Measurements from ENCODE around the gene PLGRKT. TPM values are rescaled to one million over a fixed set of nuclear protein-coding genes. Genes with fewer than 3 reads are reported as not detected.

The PLGRKT gene
- total RNA-seq, 1 experiment from 2014 or later: 22.0 TPM

- intact Hi-C loops (cut with micrococcal nuclease; ENCODE audit: unreplicated experiment): no loop called here
- H3K9me3 ChIP-seq (ENCODE audit: insufficient read depth, low read depth): no peaks in the 10 kb centered on the region
- no TSS peak for BruUV-seq (replicated peaks)
- no peaks in the 10 kb centered on the region for H3K36me3 ChIP-seq (ENCODE audit: low read depth)
- no peak overlapping the region for H3K27ac ChIP-seq
- H3K4me1 ChIP-seq (replicated peaks; ENCODE audit: insufficient read depth): no peaks in the 10 kb centered on the region
- no peaks in the 10 kb centered on the region for H3K27me3 ChIP-seq (ENCODE audit: insufficient read depth, low read depth)
- ChIA-PET CTCF (no interaction called here), POLR2A (ENCODE audit: unreplicated experiment) (interaction anchor here (0.5 kb wide), 1 partner anchor 125 kb away, joined by 3 read pairs; no protein-coding TSS in a partner anchor)
- no peaks in the 10 kb centered on the region for H4K20me1 ChIP-seq (ENCODE audit: insufficient read depth)
- no peak overlapping the region for H3K4me3 ChIP-seq
- no peak overlapping the region for H2AFZ ChIP-seq
- no peaks in the 10 kb centered on the region for H3F3A ChIP-seq (ENCODE audit: insufficient read depth, low read depth)
- TF ChIP-seq EZH2 (IDR thresholded peaks at IDR 0.05; ENCODE audit: low read depth): no peak
- TF ChIP-seq, protein P1, sequence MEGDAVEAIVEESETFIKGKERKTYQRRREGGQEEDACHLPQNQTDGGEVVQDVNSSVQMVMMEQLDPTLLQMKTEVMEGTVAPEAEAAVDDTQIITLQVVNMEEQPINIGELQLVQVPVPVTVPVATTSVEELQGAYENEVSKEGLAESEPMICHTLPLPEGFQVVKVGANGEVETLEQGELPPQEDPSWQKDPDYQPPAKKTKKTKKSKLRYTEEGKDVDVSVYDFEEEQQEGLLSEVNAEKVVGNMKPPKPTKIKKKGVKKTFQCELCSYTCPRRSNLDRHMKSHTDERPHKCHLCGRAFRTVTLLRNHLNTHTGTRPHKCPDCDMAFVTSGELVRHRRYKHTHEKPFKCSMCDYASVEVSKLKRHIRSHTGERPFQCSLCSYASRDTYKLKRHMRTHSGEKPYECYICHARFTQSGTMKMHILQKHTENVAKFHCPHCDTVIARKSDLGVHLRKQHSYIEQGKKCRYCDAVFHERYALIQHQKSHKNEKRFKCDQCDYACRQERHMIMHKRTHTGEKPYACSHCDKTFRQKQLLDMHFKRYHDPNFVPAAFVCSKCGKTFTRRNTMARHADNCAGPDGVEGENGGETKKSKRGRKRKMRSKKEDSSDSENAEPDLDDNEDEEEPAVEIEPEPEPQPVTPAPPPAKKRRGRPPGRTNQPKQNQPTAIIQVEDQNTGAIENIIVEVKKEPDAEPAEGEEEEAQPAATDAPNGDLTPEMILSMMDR (conservative IDR thresholded peaks at IDR 0.05): no peak
- H3K79me2 ChIP-seq (ENCODE audit: low read depth): no peaks in the 10 kb centered on the region
- DNase-seq: no peak
- H3K9me2 ChIP-seq (ENCODE audit: insufficient read depth): no peaks in the 10 kb centered on the region
- H3K4me2 ChIP-seq: no peak overlapping the region
These were observed 61.8 kb downstream of the PLGRKT start for GRCh38 chr9:5375790-5376477.

- Histone ChIP-seq H3K4me2 (no peak overlapping the region), H3K79me2 (ENCODE audit: low read depth) (no peaks in the 10 kb centered on the region), H3K9me3 (ENCODE audit: insufficient read depth, low read depth) (no peaks in the 10 kb centered on the region), H3K4me1 (replicated peaks; ENCODE audit: insufficient read depth) (no peaks in the 10 kb centered on the region), H3K4me3 (no peak overlapping the region), H2AFZ (no peak overlapping the region), H3K9me2 (ENCODE audit: insufficient read depth) (no peaks in the 10 kb centered on the region), H3F3A (ENCODE audit: insufficient read depth, low read depth) (no peaks in the 10 kb centered on the region), H4K20me1 (ENCODE audit: insufficient read depth) (no peaks in the 10 kb centered on the region), H3K27me3 (ENCODE audit: insufficient read depth, low read depth) (no peaks in the 10 kb centered on the region), H3K36me3 (ENCODE audit: low read depth) (no peaks in the 10 kb centered on the region), H3K27ac (no peak overlapping the region)
- CTCF ChIA-PET: no interaction called here
- no TSS peak for BruUV-seq (replicated peaks)
- POLR2A ChIA-PET (ENCODE audit: unreplicated experiment): no interaction called here
- TF ChIP-seq, protein P1 (conservative IDR thresholded peaks at IDR 0.05): no peak
- no peak for TF ChIP-seq EZH2 (IDR thresholded peaks at IDR 0.05; ENCODE audit: low read depth)
- no peak for DNase-seq
- intact Hi-C loops (cut with micrococcal nuclease; ENCODE audit: unreplicated experiment): no loop called here
These were observed 62.6 kb downstream of the PLGRKT start for GRCh38 chr9:5375091-5375490.

DNA sequence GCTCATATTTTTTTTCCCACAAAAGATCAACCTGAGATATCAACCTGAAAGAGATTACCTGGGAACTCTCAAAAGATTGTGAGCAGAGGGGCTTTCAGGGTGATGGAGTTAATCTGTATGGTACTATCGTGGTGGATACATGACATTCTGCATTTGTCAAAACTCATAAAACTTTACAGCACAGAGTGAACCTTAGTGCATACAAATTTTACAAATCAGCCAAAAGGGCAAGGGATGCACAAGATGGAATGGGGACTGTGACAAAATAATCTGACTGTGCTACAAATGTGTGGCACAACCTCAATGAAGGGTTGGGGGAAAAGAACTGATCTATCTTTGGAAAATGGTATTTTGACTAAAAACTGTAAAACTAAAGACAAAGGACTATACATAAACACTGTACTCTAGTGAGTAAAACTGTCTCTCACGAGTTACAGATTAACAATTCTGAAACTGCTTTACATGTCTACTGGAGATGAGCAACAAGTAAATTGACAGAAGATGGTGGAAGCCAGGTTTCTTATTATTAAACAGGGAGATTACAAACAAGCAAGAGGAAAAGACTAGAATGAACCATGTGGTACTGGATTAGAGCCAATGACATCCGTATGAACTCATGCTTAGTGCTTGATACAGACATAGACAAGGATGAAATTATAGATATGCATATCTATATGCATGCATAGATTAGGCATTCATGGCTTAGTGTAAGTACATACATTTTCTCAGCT, 73.3 kb downstream of the PLGRKT start:
- Histone ChIP-seq H2AFZ (no peak overlapping the region), H3K79me2 (ENCODE audit: low read depth) (no peaks in the 10 kb centered on the region), H3K4me2 (no peak overlapping the region), H3K9me3 (ENCODE audit: insufficient read depth, low read depth) (no peaks in the 10 kb centered on the region), H3K27me3 (ENCODE audit: insufficient read depth, low read depth) (no peaks in the 10 kb centered on the region), H3F3A (ENCODE audit: insufficient read depth, low read depth) (no peaks in the 10 kb centered on the region), H3K27ac (no peak overlapping the region), H3K36me3 (ENCODE audit: low read depth) (no peaks in the 10 kb centered on the region), H4K20me1 (ENCODE audit: insufficient read depth) (no peaks in the 10 kb centered on the region), H3K4me1 (replicated peaks; ENCODE audit: insufficient read depth) (no peaks in the 10 kb centered on the region), H3K4me3 (no peak overlapping the region), H3K9me2 (ENCODE audit: insufficient read depth) (no peaks in the 10 kb centered on the region)
- TF ChIP-seq, protein P1 (conservative IDR thresholded peaks at IDR 0.05): no peak
- TF ChIP-seq EZH2 (IDR thresholded peaks at IDR 0.05; ENCODE audit: low read depth): no peak
- ChIA-PET CTCF (no interaction called here), POLR2A (ENCODE audit: unreplicated experiment) (no interaction called here)
- DNase-seq: no peak
- intact Hi-C loops (cut with micrococcal nuclease; ENCODE audit: unreplicated experiment): no loop called here
- BruUV-seq (replicated peaks): no TSS peak

Data from PC-9 (cell line).